Hematopoietic multipotent progenitor cell (in vitro differentiated cells): ENCODE measurements around the gene C1orf141. TPM values are rescaled to one million over a fixed set of nuclear protein-coding genes. Genes with fewer than 3 reads are reported as not detected.

ENCODE experiments used
- small RNA-seq: library from RNA; depleted of rRNA; stranded (forward); fragments of <200 nt; gene quantifications from one replicate; pipeline ENCODE3, GENCODE V24; 2012
- total RNA-seq: library from RNA; depleted of rRNA; stranded (reverse); fragments of >200 nt; gene quantifications from one replicate; pipeline ENCODE4 v1.2.3, GENCODE V29; 2012

Gene C1orf141
- total RNA-seq, 1 donor = not detected

Small RNA genes lying within 50 kb of the gene (small RNA-seq; reads per million reads assigned to genes)
- not detected for gene RF00322

Other genes starting within 250 kb of the C1orf141 start
- gene DNAI4, start 210.1 kb downstream of the C1orf141 start, total RNA-seq = 2.2 TPM
- 17.5 TPM for gene MIER1, start 210.0 kb downstream of the C1orf141 start, total RNA-seq
- 7.8 TPM for gene SLC35D1, start 80.8 kb downstream of the C1orf141 start, total RNA-seq
- not detected for gene IL23R, start 31.5 kb upstream of the C1orf141 start, total RNA-seq
- gene IL12RB2, start 172.9 kb upstream of the C1orf141 start, total RNA-seq = 22.4 TPM